ENCODE data around the gene ARID5B.

Gene ARID5B

DNA sequence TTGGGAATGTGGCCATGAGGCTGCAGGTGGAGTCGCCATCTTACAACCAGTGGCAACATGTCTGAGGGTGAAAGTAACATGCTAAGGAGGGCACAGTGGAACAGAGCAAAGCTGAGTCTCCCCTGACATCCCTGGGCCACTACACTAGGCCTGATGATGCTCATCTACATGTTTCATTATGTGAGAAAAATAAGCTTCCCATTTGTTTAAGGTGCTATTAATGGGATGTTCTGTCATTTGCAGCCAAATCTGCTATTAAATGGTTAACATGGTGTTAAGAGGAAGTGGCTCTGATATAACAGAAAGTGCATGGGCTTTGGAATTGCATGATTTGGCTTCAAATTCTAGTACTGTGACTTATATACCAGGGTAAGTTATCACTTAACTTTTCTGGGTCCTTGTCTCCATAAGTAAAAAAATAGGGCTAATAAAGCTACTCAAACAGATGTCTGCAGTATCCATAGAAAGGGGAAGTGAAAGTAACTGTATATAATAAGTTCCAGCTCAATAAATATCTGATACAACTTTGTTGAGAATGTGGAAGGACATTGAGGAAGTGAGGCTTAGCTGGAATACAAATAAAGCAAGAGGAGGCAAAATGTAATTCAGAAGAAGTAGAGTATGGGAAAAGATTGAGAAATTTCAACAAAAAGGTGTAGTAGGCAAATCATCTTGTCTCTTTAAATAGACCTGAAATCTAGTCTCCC lies 208.2 kb downstream of the ARID5B start:
- no peak for DNase-seq

DNA sequence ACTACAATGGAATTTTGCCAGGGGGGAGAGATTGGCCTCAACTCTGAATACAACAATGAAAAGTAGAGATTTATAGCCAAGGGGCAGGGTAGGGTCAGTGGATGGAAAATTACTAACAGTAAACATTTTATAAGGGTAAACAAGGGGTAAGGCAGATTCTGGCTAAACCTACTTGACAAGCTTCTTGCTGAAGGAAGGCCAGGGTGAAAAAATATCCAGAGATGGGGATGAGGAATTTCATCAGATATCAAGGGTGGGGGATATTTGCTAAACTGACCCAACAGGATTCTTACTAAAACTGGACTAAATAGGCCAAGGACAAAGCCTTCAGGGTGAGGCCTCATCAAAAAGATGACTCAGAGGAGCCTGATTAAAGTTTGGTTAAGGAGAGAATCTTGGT lies 210.8 kb downstream of the ARID5B start:
- no peak for DNase-seq

DNA sequence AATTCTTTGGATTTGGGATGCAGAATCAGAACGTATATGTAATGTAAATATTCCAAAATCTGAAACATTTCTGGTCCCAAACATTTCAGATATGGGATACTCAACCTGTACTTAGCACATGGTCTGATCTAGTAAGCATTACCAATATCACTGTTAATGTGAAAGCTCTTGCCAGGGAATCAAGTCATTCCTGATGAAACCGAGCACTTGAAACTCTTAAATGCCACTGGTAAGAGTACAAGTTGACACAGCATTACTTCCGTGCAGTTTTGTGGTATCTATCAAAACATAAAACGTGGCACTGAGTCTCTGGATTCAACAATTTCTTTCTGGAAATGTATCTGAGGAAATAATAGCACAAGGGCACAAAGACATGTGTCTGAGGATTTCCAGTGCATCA lies 211.5 kb downstream of the ARID5B start:
- no peak for DNase-seq

DNA sequence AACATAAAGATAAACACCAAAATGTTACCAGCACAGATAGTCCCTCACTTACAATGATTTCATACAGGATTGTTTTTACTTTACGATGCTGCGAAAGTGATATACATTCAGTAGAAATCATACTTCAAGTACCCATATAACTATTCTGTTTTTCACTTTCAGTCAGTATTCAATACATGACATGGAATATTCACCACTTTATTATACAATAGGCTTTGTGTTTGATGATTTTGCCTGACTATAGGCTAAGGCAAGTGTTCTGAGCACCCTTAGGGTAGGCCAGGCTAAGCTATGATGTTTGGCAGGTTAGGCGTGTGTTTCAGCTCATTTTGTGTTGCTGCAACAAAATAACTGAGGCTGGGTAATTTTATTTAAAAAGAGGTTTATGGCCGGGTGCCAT lies 212.2 kb downstream of the ARID5B start:
- no peak for DNase-seq

DNA sequence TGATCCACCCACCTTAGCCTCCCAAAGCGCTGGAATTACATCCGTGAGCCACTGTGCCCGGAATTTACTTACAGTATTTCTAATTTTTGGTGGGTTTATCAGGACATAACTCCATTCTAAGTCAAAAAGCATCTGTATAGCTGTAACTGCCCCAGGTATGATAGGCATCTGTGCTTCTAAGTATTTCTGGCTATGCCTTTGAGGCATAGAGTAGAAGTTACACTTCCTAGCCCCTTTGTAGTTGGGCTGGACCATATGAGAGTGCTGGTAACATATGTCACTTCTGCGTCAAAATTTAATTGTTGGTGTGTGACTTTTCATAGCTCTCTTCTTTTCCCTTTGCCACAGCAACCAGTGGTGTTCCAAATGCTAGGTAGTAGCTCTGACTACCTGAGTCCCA lies 213.8 kb downstream of the ARID5B start:
- no peak for DNase-seq

DNA sequence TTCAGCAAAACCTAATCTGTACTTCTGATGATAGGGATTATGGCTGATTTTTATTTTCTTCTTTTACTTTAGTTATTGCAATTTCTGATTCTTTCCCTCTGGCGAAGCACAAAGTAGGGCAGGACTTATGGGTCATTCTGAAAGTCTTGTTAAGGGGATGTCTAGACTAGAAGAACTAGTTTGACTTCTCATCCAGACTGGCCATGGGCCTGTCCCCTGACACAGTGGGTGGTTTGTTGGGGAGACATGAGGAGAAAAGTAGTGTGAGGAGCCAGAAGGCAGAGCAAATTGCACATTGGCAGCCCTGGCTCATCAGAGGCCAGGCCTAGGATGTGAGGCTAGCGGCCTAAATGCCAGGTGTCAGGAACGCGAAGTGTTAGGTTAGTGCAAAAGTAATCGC lies 214.3 kb downstream of the ARID5B start:
- no peak for DNase-seq

DNA sequence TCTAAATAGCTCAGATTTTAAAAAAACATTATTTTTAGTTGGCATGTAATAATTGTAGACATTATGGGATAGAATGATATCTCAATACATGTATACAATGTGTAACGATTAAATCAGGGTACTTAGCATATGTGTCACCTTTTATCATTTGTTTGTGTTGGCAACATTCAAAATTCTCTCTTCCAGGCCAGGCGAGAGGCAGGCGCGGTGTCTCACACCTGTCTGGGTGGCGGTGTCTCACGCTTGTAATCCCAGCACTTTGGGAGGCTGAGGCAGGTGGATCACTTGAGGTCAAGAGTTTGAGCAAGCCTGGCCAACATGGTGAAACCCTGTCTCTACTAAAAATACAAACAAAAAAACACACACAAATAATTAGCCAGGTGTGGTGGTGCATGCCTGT lies 215.4 kb downstream of the ARID5B start:
- no peak for DNase-seq

DNA sequence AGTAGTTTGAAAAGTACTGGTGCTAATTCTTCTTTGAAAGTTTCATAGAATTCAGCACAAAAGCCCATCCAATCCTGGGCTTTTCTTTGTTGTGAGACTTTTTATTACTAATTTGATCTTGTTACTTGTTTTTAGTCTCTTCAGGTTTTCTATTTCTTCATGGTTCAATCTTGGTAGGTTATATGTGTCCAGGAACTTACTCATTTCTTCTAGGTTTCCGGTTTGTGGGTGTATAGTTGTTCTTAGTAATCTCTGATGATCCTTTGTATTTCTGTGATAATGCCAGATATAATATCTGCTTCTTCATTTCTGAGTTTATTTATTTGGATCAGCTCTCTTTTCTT lies 219.7 kb downstream of the ARID5B start:
- no peak for DNase-seq

DNA sequence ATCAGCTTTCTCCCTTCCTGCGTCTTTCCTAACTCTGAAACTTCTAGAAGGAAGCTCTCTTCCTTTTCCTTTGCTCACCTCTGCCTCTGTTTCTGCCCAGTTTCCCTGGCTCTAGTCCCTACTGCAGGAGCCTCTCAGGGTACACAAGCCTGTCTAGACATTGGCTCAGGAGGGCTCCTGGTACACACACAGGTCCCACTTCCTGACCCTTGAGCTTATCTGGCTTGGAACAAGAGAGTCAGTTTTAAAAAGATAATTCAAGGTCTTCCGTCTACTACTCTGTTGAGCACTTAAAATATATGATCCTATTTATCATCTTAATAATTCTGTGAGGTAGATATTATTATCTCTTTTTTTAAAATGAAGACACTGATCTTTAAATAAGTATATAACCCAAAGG lies 226.5 kb downstream of the ARID5B start:
- no peak for DNase-seq

DNA sequence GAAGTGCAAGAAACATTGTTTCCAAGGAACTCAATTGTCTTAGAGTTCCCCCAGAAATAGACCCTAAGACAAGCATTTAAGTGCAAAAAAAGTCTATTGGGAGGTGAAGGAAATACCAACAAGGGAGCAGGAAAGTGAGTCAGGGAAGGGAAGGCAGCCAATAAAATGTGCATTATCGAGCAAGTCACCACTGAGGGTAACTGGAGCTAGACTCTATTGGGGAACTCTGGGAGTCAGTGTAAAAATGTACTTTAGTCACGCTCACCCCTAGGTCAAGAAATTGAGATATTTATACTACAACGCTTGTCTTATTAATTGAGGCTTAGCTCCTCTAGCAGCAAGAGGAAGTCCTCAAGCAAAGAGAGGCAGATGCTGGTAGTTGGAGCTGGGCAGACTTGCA lies 229.4 kb downstream of the ARID5B start:
- DNase-seq: no peak

DNA sequence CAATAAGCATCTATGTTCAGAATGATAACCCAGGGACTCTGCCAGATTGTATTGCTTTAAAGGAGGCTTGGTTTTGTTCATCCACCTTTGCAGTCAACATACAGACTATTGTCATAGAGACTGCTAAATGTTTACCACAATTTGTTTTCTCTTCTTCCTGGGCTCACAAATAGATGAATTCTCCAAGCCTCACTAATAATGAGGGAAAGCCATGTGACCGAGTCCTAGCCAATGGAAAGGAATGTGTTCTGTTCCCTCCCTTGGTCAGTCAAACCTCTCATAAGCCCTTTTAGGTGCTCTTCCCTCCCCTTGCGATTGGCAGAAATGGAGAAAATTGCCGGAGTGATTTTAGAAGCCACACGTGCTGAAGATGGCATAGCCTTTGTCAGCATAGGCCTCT lies 230.2 kb downstream of the ARID5B start:
- DNase-seq: no peak

DNA sequence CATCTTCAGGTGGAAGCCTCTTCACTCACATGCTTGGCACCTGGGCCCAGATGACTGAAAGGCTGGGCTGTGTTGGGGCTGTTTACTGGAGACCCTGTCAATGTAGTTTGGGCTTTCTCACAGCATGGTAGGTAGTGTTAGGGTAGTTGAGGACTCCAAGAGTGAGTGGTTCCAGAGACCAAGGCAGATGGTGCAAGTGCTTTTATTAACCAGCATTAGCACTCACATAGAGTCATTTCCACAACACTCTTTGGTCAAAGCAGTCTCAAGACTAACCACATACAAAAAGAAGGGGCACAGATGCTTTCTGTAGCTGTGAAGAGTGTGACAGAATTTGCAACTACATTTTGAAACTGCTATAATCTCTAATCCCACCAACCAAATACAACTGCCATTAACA lies 232.1 kb downstream of the ARID5B start:
- DNase-seq: no peak

DNA sequence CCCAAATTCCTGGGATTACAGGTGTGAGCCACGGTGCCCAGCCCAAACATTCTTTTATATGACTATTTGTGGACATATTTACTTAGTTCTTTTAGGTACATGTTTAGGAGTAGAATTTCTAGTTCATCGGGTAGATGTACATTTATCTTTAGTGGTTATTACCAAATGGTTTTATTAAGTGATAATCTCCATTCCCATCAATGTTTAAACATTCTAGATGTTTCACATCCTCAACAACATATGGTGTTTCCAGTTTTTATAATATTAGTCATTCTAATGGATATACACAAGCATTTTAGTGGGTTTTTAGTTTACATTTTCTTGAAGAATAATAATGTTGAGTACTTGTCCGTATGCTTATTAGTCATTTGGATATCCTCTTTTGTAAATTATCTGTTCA lies 235.4 kb downstream of the ARID5B start:
- no peak for DNase-seq
